ENCODE results near the gene CHML.

GRCh38 chr1:241591317-241591716 lies 48.9 kb downstream of the CHML start:
- TF ChIP-seq GATA3 (IDR thresholded peaks at IDR 0.05; ENCODE audit: low read depth, low read length) (no peak), GATA2 (IDR thresholded peaks at IDR 0.05; ENCODE audit: low read depth, low read length) (no peak)
